GM19328 (cell line): ENCODE measurements around the gene TNFRSF8.

Experiments used
- ATAC-seq: cut with Tn5 transposase; IDR thresholded peaks from one replicate; pipeline ENCODE4 v1.9.1; 2021; ENCODE audit warnings: mild to moderate bottlenecking, moderate library complexity; ENCODE audit not compliant: unreplicated experiment

Gene TNFRSF8

GRCh38 chr1:12153181-12153785 lies 90.2 kb downstream of the TNFRSF8 start:
- ATAC-seq, result no peak

GRCh38 chr1:12155328-12155727 lies 92.2 kb downstream of the TNFRSF8 start:
- ATAC-seq, result no peak

- no peak for ATAC-seq
Observed at GRCh38 chr1:12157366-12158231, 94.5 kb downstream of the TNFRSF8 start.

GRCh38 chr1:12158357-12159092 lies 95.4 kb downstream of the TNFRSF8 start:
- no peak for ATAC-seq

GRCh38 chr1:12159816-12160215 lies 96.7 kb downstream of the TNFRSF8 start:
- ATAC-seq, result no peak

- no peak for ATAC-seq
Observed at GRCh38 chr1:12161324-12161661, 98.2 kb downstream of the TNFRSF8 start.

GRCh38 chr1:12161662-12162458 lies 98.8 kb downstream of the TNFRSF8 start:
- peak; percentile 69 for ATAC-seq

- ATAC-seq, result no peak
Observed at GRCh38 chr1:12162459-12163137, 99.5 kb downstream of the TNFRSF8 start.

GRCh38 chr1:12163210-12163609 lies 100.1 kb downstream of the TNFRSF8 start:
- ATAC-seq, result no peak

GRCh38 chr1:12164210-12164609 lies 101.1 kb downstream of the TNFRSF8 start:
- no peak for ATAC-seq

GRCh38 chr1:12165342-12165741 lies 102.2 kb downstream of the TNFRSF8 start:
- no peak for ATAC-seq

- no peak for ATAC-seq
Observed at GRCh38 chr1:12166834-12167492, 103.9 kb downstream of the TNFRSF8 start, which contains the start of gene TNFRSF1B. TNFRSF1B (plus strand) TSS chr1:12166991; CDS start chr1:12167092, 101 bp downstream.

- no peak for ATAC-seq
Observed at GRCh38 chr1:12167493-12168429, 104.7 kb downstream of the TNFRSF8 start.

- ATAC-seq, result no peak
Observed at GRCh38 chr1:12168451-12169160, 105.5 kb downstream of the TNFRSF8 start.

GRCh38 chr1:12169442-12170135 lies 106.5 kb downstream of the TNFRSF8 start:
- no peak for ATAC-seq

GRCh38 chr1:12170263-12170671 lies 107.2 kb downstream of the TNFRSF8 start:
- ATAC-seq, result no peak
